HepG2 (cell line): ENCODE measurements around the gene RREB1. TPM values are rescaled to one million over a fixed set of nuclear protein-coding genes. Genes with fewer than 3 reads are reported as not detected.

Source experiments
- BHLHE40 ChIP-seq: IDR thresholded peaks from 2 replicates; pipeline ENCODE4 v1.6.1; 2011; ENCODE audit warnings: low read length, improper control_type of control experiment
- CHD4 ChIP-seq: fragments of 200-600 bp; sonication (generic); IDR thresholded peaks from 2 replicates; pipeline ENCODE4 v1.7.0; 2017; ENCODE audit warnings: mild to moderate bottlenecking, low read length, borderline replicate concordance
- GPN1 ChIP-seq: sonication (generic); formaldehyde crosslinking; IDR thresholded peaks from 2 replicates; pipeline ENCODE4 v1.5.1; 2020; ENCODE audit warnings: missing genetic modification reagents, borderline replicate concordance
- RXRB ChIP-seq: IDR thresholded peaks from 2 replicates; pipeline ENCODE4 v1.6.1; 2016; ENCODE audit warnings: borderline replicate concordance, missing genetic modification reagents, missing compliant biosample characterization
- SOX6 ChIP-seq, 2 experiments: fragments of 450-650 bp in 1 of 2; sonication (generic) in 1 of 2; formaldehyde crosslinking in 1 of 2; IDR thresholded peaks; 2 replicates each; pipeline versions ENCODE4 v1.4.0 to v1.6.1; 2017 to 2020; ENCODE audit warnings: antibody characterized with exemption in 1 of 2, mild to moderate bottlenecking in 1 of 2, missing genetic modification reagents in 1 of 2
- SP4 ChIP-seq: sonication (generic); formaldehyde crosslinking; IDR thresholded peaks from 2 replicates; pipeline ENCODE4 v1.8.1; 2023; ENCODE audit warnings: mild to moderate bottlenecking, missing genetic modification reagents
- TBX2 ChIP-seq: sonication (generic); formaldehyde crosslinking; IDR thresholded peaks from 2 replicates; pipeline ENCODE4 v1.5.0; 2020; ENCODE audit warnings: missing genetic modification reagents, mild to moderate bottlenecking, borderline replicate concordance
- ZFP1 ChIP-seq: IDR thresholded peaks from 2 replicates; pipeline ENCODE4 v1.6.1; 2016
- ZFP36L2 ChIP-seq: sonication (generic); formaldehyde crosslinking; IDR thresholded peaks from 2 replicates; pipeline ENCODE4 v1.4.0; 2020; ENCODE audit warnings: missing genetic modification reagents
- ZNF224 ChIP-seq: sonication (generic); formaldehyde crosslinking; IDR thresholded peaks from 2 replicates; pipeline ENCODE4 v1.5.0; 2020; ENCODE audit warnings: mild to moderate bottlenecking, missing genetic modification reagents
- ZNF546 ChIP-seq: sonication (generic); formaldehyde crosslinking; conservative IDR thresholded peaks from 2 replicates; pipeline ENCODE4 v1.8.1; 2023; ENCODE audit warnings: mild to moderate bottlenecking, missing genetic modification reagents
- ZNF614 ChIP-seq: IDR thresholded peaks from 2 replicates; pipeline ENCODE4 v1.6.1; 2018; ENCODE audit warnings: missing biosample characterization, missing genetic modification reagents, inconsistent platforms, borderline replicate concordance
- polyA plus RNA-seq, 8 experiments: library from polyadenylated mRNA; depleted of rRNA in 3 of 8; stranded (reverse) in 7 of 8; unstranded in 1 of 8; fragments of >200 nt; fragmentation: Illumina TruSeq in 4 of 8; extraction: Trizol in 4 of 8; gene quantifications; 2 replicates each; pipeline versions ENCODE4 v1.2.1 to v1.2.3, GENCODE V29; 2011 to 2016; ENCODE audit warnings: low read depth in 4 of 8, missing spikeins in 1 of 8, mixed read lengths in 1 of 8; ENCODE audit not compliant: insufficient read depth in 1 of 8
- total RNA-seq, 5 experiments: library from RNA; depleted of rRNA; stranded (reverse); fragments of >200 nt; fragmentation: Illumina TruSeq; extraction: Trizol; gene quantifications; 2 replicates each; pipeline ENCODE4 v1.2.3, GENCODE V29; 2016; ENCODE audit warnings: low read depth in 1 of 5
- TF ChIP-seq, protein P1 (sequence below): sonication (generic); formaldehyde crosslinking; IDR thresholded peaks from 2 replicates; pipeline ENCODE4 v1.5.1; 2020; ENCODE audit warnings: mild to moderate bottlenecking, missing genetic modification reagents
- TF ChIP-seq, protein P2 (sequence below): sonication (generic); formaldehyde crosslinking; IDR thresholded peaks from 2 replicates; pipeline ENCODE4 v1.4.0; 2020; ENCODE audit warnings: missing genetic modification reagents, borderline replicate concordance
- TF ChIP-seq, protein P3 (sequence below): sonication (generic); formaldehyde crosslinking; IDR thresholded peaks from 2 replicates; pipeline ENCODE4 v1.4.0; 2020; ENCODE audit warnings: missing genetic modification reagents, mild to moderate bottlenecking, borderline replicate concordance
- TF ChIP-seq, protein P4 (sequence below): sonication (generic); formaldehyde crosslinking; IDR thresholded peaks from 2 replicates; pipeline ENCODE4 v1.9.0; 2022; ENCODE audit warnings: missing genetic modification reagents, mild to moderate bottlenecking, borderline replicate concordance
- TF ChIP-seq, protein P5 (sequence below): sonication (generic); formaldehyde crosslinking; IDR thresholded peaks from 2 replicates; pipeline ENCODE4 v1.4.0; 2020; ENCODE audit warnings: missing genetic modification reagents, mild to moderate bottlenecking, borderline replicate concordance

The RREB1 gene
- total and polyA plus RNA-seq, 2 of the 13 experiments (the other 11 are each of a cell fraction or from before 2014, with no cell fraction given) = 6.1 to 23.2 TPM

DNA sequence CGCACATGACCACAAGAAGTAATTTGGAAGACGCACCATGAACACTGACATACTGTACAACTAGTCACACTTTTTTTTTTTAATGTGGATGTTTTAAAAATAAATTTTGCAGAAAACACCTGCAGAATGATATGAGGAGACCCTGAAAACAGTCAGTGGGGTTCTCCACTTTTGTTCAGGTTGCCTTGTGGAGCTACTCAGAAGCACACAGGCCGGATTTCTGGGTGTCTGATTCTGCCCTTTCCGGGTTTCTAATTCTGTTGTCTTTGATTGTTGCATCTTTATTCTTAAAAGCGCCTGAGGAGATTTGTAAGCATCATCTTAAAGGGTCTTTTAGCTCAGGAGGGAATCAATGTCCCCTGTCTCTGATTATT is 130.8 kb downstream of the RREB1 start (continued):
- TF ChIP-seq, protein P1, sequence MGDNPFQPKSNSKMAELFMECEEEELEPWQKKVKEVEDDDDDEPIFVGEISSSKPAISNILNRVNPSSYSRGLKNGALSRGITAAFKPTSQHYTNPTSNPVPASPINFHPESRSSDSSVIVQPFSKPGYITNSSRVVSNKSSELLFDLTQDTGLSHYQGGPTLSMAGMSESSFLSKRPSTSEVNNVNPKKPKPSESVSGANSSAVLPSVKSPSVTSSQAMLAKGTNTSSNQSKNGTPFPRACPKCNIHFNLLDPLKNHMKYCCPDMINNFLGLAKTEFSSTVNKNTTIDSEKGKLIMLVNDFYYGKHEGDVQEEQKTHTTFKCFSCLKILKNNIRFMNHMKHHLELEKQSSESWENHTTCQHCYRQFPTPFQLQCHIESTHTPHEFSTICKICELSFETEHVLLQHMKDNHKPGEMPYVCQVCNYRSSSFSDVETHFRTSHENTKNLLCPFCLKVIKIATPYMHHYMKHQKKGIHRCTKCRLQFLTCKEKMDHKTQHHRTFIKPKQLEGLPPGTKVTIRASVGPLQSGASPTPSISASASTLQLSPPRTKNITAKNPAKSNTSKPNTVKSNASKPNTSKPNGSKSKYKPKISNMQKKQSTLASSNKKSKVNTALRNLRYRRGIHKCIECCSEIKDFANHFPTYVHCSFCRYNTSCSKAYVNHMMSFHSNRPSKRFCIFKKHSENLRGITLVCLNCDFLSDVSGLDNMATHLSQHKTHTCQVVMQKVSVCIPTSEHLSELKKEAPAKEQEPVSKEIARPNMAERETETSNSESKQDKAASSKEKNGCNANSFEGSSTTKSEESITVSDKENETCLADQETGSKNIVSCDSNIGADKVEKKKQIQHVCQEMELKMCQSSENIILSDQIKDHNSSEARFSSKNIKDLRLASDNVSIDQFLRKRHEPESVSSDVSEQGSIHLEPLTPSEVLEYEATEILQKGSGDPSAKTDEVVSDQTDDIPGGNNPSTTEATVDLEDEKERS = no peak
- no peak for TF ChIP-seq ZFP36L2
- no peak for TF ChIP-seq TBX2
- TF ChIP-seq ZNF614 (CRISPR knock-in tag) = no peak
- TF ChIP-seq RXRB (CRISPR knock-in tag) = no peak
- no peak for TF ChIP-seq ZNF546 (CRISPR knock-in tag)
- TF ChIP-seq ZNF224 (CRISPR knock-in tag) = no peak
- TF ChIP-seq BHLHE40 = no peak
- TF ChIP-seq ZFP1 (CRISPR knock-in tag) = no peak
- TF ChIP-seq CHD4 = 0 out of 2 replicates have a peak, but pooled peaks have one; percentile 17
- TF ChIP-seq GPN1 (CRISPR knock-in tag) = no peak
- TF ChIP-seq, protein P2, sequence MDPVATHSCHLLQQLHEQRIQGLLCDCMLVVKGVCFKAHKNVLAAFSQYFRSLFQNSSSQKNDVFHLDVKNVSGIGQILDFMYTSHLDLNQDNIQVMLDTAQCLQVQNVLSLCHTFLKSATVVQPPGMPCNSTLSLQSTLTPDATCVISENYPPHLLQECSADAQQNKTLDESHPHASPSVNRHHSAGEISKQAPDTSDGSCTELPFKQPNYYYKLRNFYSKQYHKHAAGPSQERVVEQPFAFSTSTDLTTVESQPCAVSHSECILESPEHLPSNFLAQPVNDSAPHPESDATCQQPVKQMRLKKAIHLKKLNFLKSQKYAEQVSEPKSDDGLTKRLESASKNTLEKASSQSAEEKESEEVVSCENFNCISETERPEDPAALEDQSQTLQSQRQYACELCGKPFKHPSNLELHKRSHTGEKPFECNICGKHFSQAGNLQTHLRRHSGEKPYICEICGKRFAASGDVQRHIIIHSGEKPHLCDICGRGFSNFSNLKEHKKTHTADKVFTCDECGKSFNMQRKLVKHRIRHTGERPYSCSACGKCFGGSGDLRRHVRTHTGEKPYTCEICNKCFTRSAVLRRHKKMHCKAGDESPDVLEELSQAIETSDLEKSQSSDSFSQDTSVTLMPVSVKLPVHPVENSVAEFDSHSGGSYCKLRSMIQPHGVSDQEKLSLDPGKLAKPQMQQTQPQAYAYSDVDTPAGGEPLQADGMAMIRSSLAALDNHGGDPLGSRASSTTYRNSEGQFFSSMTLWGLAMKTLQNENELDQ (CRISPR knock-in tag) = no peak
- TF ChIP-seq, protein P3, sequence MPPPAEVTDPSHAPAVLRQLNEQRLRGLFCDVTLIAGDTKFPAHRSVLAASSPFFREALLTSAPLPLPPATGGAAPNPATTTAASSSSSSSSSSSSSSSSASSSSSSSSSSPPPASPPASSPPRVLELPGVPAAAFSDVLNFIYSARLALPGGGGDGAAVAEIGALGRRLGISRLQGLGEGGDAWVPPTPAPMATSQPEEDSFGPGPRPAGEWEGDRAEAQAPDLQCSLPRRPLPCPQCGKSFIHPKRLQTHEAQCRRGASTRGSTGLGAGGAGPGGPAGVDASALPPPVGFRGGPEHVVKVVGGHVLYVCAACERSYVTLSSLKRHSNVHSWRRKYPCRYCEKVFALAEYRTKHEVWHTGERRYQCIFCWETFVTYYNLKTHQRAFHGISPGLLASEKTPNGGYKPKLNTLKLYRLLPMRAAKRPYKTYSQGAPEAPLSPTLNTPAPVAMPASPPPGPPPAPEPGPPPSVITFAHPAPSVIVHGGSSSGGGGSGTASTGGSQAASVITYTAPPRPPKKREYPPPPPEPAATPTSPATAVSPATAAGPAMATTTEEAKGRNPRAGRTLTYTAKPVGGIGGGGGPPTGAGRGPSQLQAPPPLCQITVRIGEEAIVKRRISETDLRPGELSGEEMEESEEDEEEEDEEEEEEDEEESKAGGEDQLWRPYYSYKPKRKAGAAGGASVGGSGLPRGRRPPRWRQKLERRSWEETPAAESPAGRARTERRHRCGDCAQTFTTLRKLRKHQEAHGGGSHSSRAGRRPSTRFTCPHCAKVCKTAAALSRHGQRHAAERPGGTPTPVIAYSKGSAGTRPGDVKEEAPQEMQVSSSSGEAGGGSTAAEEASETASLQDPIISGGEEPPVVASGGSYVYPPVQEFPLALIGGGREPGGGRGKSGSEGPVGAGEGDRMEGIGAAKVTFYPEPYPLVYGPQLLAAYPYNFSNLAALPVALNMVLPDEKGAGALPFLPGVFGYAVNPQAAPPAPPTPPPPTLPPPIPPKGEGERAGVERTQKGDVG (CRISPR knock-in tag) = no peak
- TF ChIP-seq, protein P4, sequence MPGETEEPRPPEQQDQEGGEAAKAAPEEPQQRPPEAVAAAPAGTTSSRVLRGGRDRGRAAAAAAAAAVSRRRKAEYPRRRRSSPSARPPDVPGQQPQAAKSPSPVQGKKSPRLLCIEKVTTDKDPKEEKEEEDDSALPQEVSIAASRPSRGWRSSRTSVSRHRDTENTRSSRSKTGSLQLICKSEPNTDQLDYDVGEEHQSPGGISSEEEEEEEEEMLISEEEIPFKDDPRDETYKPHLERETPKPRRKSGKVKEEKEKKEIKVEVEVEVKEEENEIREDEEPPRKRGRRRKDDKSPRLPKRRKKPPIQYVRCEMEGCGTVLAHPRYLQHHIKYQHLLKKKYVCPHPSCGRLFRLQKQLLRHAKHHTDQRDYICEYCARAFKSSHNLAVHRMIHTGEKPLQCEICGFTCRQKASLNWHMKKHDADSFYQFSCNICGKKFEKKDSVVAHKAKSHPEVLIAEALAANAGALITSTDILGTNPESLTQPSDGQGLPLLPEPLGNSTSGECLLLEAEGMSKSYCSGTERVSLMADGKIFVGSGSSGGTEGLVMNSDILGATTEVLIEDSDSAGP (CRISPR knock-in tag) = 0 out of 2 replicates have a peak, but pooled peaks have one; percentile 3
- no peak for TF ChIP-seq SOX6 (IDR thresholded peaks at IDR 0.05)
- TF ChIP-seq SOX6 (CRISPR knock-in tag; IDR thresholded peaks at IDR 0.05) = no peak
- TF ChIP-seq, protein P5, sequence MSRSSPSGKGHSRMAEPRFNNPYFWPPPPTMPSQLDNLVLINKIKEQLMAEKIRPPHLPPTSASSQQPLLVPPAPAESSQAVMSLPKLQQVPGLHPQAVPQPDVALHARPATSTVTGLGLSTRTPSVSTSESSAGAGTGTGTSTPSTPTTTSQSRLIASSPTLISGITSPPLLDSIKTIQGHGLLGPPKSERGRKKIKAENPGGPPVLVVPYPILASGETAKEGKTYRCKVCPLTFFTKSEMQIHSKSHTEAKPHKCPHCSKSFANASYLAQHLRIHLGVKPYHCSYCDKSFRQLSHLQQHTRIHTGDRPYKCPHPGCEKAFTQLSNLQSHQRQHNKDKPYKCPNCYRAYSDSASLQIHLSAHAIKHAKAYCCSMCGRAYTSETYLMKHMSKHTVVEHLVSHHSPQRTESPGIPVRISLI = no peak
- no peak for TF ChIP-seq SP4
